NK-92 (cell line): ENCODE results near the gene PREB.
"Not testable (repeated sequence)": the region's sequence is repeated elsewhere in the genome, so short reads cannot be mapped to it uniquely, and the experiment has no call there.

Experiments used
- DNase-seq: peaks from one replicate; lab custom pipeline; 2025; ENCODE audit not compliant: unreplicated experiment; lab: John Stamatoyannopoulos, UW

The PREB gene

DNA sequence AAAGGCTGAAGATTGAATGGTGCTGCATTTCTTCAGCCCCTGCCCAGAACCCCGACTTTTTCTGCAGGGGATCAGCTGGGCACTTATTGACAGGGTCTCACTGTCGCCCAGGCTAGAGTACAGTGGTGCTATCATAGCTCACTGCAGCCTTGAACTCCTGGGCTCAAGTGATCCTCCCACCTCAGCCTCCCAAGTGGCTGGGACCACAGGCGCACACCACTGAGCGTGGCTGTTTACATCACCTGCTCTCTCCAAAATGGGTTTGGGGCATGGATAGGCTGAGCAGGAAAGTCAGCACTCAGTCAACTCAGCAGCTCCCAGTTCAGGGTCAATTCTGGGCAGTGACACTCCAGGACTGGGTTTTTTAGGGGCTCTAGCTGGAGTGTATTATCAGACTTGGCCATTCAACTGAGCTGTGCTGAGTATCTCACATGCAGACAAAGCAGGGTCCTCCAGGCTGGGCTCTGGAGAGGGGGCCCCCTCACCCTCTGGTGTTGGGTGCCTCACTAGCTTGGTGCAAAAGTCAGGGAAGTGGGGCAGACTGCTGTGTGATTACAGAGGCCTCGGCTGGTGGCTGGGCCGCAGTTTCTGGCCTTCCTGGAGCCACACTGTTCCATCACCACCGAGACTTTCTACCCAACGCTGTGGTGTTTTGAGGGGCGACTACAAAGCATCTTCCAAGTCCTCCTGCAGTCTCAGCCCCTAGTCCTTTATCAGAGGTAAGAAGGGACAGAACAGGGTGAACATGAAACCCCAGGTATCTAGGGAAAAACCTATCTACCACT lies 6.4 kb downstream of the PREB start:
- no peak for DNase-seq

DNA sequence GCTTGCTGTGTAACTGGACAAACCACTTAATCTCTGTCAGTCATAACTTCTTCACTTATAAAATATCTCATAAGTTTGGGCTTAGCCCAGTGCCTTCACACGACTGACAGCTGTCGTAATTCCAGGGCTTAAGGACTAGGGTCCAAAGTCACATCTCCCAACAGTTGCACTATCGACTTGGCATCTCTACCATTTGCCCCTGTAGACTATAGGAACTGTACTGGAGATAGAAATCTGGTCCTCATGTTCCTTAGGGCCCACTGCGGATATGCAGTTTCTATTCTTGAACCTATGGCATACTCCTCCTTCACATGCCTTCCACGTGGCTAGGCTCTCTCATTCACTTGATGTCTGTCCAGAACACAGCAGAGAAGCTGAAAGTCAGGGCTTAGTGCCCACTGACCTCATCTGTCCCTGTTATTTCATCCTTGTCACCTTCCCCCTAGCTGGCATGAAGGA lies 8.2 kb downstream of the PREB start:
- DNase-seq = no peak

DNA sequence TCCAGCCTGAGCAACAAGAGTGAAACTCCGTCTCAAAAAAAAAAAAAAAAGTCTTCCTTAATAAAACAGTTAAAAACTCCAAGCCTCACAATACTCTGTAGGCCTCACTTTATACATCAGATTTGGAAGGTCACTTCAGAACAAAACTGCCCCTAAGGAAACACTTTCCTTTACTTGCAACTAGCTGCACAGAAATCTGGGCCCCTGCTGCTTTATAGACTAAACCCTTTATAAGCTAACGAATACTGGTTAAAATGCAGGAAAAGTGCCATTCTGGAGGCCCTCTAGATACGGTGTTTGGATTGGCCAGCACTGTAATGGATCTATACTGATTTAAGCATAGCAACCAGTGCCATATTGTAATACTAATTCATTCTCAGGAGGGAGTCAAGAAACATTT lies 9.3 kb downstream of the PREB start:
- DNase-seq = no peak

DNA sequence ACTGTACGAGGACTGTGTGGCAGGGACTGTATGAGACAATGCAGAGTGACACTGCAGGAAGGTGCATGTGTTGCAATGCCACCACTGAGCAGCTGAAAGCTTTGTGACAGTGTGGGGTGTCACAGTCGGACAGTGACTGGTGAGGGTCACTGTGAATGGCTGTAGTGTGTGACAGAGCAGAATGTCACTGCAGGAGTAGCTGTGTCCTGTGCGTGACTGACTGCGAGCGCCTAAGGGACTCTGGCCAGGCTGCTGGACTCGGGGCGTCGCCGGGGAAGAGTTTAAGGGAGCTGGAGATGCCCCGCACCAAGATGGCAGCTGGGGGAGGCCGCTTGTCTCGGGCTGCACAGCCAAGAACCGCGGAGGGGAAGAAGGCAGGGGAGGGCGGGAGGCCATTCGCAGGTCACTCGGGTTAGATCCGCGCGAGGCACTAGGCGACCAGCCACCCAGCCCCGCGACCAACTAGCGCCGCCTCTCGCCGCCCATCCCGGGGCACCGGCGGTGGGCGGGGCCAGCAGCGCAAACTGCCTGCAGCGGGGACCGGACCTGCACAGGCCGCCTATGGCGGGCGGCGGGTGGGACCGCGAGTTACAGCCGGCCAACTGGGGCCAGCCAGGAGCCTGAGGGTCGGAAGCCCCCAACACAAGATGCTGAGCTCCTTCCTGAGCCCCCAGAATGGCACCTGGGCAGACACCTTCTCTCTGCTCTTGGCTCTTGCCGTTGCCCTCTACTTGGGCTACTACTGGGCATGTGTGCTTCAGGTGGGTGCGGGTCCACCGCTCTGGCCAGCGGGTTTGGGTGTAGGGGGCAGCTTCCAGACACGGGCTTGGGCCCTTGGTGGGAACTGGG lies 10.9 kb downstream of the PREB start, which contains the start of gene ABHD1:
Gene ABHD1, plus strand, starts transcription at position 514 of the 849 bp plus-strand sequence. Its CDS starts 134 bp downstream, at position 648.
- no peak for DNase-seq

DNA sequence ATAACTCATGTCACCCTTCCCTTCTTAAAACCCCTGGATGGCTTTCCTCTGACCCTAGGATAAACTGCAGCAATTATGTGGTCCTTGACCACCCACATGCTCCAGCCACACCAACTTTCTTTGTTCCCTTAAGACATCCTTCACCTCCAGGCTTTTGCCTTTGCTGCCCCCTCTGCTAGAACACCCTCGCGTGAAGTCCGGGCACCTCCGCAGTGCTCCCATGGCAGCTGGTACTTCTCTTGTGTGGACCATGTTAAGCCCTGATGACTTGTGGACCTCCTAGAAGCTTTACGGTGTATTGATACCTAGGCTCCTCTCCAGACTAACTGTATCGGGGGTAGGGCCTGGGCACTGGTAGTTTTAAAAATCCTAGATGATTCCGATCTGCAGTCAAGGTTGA lies 11.6 kb downstream of the PREB start:
- DNase-seq = no peak

DNA sequence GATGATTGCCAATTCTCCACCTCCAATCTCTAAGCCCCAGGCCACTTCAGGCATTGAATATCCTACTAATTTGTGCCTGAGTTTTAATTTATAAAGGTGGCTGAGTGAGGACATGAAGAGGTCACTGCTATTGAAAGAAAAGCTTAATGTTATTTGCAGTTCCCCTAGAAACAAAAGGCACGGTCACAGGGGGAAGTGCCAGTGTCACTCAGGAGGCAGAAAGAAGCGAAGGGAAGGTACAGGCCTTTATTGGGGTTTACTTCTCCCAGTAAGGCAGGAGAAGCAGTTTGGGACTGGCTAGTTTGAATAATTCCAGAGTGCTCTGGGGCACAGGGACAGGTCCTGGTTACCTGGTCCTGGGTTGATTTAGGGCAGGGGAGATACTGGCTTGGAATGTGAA lies 12.5 kb downstream of the PREB start:
- no peak for DNase-seq

DNA sequence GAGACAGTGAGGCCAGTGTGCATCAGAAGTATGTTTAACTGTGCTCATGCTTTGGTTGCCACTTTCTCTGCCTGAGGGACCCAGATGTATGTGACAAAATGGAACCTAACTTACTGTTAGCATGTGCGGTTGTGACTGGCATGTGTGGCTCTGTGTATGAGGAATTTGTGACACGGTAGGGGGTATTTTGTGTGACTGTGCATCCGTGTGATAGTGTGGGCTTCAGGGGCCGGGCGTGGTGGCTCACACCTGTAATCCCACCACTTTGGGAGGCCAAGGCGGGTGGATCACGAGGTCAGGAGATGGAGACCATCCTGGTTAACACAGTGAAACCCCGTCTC lies 15.1 kb downstream of the PREB start:
- DNase-seq = not testable (repeated sequence)

DNA sequence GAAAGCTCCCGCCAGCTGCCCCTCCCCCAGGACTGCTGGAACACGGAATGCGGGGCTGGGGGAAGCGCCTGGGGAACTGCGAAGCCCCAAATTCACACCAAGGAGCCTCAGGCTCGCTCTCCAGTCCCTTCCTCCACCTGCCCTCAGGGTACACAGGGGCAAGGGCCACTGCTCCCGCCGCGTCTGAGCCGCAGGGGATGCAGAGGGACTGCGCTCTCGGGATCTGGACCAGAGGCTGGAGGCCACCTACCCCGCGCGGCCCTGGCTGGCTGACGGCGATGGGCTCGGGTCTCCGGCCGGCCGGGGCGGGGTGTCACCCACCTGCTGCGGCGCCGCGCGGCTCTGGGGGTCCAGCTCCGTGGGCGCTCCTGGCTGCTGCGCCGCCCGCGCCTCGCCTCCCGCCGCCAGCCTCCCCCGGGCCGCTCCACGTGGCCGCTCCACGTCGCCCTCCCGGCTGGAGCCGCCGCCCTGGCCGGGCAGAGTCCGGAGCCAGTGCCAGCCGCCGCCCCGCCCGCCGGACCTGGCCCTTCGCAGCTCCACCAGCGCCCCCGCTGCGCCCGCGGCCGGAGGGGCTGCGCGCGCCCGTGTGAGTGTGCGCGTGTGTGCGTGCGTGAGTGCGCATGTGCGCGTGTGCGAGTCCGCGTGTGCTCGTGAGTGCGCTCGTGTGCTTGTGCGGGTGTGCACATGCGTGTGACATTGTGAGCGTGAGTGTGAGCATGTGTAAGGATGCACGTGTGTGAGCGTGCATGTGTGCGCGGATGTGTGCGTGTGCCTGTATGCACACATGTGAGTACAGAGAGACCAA lies 15.7 kb downstream of the PREB start, which contains the start of gene CGREF1:
Gene CGREF1, minus strand, starts transcription at position 604 of the 805 bp plus-strand sequence. CDS start 14,762 bp downstream, outside the sequence.
- DNase-seq = no peak

DNA sequence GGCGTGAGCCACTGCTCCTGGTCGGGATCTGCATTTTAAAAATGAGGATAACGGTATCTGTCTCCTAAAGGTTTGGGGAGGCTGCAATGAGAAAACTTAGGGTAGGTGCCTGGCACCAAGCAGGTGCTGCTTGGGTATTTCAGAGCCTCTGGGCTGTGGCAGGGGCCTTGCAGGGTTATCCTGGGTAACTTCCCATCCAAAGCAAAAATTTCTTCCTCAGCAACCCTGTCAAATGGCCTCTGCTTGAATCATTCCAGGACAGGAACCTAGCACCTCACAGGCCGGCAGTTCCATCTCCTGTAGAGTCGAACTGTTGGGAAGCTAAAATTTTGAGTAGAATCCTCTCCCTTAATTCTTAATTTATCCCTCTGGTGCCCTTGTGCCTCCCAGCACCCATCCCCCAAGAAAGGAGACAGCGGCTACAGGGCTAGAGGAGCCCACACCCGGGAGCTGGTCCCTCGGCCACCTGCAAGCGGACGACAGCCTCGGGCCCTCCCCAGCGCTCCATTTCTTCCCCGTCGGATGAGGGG lies 16.4 kb downstream of the PREB start:
- no peak for DNase-seq

DNA sequence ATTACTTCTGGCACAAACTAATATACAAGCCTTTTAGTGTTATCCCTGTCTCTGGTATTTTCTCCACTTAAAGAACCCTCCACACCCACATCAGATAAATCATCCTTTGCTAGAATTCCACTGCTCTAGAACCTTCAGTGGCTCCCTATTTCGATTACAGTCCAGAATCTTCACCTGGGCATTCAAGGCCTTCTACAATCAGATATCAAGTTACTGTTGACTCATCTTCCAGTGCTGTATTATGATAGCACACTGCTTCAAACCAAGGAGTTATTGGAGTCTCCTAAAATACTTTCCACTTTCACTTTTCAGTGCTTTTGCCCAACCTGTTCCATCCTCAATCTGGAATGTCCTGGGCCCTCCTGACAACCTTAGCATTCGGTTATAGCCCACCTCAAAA lies 18.9 kb downstream of the PREB start:
- no peak for DNase-seq

DNA sequence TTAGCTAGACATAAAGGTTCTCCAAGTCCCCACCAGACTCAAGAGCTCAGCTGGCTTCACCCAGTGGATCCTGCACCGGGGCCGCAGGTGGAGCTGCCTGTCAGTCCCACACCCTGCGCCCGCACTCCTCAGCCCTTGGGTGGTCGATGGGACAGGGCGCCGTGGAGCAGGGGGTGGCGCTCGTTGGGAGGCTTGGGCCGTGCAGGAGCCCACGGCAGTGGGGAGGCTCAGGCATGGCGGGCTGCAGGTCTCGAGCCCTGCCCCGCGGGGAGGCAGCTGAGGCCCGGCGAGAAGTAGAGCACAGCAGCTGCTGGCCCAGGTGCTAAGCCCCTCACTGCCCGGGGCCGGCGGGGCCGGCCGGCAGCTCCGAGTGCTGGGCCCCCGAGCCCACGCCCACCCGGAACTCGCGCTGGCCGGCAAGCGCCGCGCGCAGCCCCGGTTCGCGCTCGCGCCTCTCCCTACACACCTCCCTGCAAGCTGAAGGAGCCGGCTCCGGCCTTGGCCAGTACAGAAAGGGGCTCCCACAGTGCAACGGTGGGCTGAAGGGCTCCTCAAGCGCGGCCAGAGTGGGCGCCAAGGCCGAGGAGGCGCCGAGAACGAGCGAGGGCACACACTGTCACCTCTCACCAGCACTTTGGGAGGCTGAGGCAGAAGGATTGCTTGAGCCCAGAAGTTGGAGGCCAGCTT lies 22.9 kb downstream of the PREB start:
- DNase-seq = not testable (repeated sequence)

DNA sequence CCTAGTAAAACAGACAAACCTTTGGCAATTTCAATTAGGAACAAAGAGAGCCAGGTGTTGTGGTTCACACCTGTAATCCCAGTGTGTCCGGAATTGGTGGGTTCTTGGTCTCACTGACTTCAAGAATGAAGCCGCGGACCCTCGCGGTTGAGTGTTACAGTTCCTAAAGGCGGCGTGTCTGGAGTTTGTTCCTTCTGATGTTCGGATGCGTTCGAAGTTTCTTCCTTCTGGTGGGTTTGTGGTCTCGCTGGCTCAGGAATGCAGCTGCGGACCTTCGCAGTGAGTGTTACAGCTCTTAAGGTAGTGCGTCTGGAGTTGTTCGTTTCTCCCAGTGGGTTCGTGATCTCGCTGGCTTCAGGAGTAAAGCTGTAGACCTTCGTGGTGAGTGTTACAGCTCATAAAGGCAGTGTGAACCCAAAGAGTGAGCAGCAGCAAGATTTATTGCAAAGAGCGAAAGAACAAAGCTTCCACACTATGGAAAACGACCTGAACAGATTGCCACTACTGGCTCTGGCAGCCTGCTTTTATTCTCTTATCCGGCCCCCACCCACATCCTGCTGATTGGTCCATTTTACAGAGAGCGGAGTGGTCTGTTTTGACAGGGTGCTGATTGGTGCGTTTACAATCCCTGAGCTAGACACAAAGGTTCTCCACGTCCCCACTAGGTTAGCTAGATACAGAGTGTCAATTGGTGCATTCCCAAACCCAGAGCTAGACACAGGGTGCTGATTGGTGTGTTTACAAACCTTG lies 23.7 kb downstream of the PREB start:
- not testable (repeated sequence) for DNase-seq

DNA sequence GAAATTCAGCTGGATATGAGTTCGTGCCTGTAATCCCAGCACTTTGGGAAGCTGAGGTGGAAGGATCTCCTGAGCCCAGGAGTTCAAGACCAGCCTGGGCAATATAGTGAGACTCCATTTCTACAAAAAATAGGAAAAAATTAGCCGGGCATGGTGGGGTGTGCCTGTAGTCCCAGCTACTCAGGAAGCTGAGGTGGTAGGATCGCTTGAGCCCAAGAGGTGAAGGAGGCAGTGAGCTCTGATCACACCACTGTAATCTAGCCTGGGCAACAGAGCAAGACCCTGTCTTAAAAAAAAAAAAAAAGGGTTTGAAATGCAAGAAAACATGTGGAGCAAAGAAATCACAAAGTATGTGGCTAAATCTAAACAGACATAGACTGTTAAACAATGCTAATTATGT lies 25.4 kb downstream of the PREB start:
- DNase-seq = no peak

DNA sequence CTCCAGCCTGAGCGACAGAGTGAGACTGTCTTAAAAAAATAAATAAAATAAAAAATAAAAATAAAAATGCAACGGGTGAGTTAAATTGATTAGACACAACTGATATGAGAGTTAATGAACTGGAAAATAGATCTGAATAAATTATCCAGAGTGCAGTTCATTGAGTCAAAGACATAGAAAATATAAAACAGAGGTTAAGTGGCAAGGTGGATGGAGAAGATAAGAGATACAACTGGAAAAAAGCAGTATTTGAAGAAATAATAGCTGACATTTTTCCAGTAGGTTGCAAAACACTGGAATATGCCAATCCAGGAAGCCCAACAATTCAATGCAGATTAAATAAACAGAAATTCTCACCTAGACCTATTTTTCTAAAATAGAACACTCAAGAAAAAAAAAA lies 26.2 kb downstream of the PREB start:
- DNase-seq = no peak

DNA sequence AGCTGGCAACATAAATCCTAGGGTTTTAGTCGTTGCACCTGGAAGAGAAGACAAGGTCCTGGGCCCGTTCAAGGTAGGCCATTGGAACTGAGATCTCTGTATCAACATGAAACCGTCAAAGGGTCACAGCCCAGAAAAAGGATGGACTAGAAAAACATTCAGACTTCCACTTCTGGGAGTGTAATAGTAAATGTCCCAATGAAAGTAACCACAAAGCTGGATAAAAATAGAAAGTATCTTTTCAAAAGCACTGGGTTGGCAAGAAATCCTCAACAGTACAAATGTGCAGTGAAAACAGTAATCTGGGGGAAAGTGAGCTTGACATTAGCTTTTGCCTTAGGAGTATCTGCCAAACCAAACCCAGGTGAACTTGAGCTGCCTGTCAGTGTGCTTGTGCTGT lies 28.5 kb downstream of the PREB start:
- no peak for DNase-seq

DNA sequence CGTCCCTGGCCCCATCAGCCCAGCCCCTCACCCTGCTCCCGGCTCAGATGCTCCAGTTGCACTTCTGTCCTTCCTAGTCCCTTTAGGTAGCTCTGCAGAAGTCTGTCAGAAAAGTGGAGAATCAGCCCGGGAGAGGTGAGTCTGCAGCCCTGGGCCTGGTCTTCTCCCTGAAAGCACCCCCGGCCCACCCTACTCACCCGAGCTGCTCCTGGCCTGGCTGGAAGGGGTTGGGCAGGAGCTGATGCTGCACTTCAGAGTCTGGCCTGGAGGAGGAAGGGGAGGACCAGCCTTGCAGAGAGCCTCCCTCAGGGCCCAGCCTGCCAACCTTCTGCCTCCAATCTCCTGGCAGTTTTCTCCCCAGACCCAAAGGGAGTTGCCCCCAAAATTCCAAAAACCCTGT lies 32.1 kb downstream of the PREB start:
- no peak for DNase-seq

DNA sequence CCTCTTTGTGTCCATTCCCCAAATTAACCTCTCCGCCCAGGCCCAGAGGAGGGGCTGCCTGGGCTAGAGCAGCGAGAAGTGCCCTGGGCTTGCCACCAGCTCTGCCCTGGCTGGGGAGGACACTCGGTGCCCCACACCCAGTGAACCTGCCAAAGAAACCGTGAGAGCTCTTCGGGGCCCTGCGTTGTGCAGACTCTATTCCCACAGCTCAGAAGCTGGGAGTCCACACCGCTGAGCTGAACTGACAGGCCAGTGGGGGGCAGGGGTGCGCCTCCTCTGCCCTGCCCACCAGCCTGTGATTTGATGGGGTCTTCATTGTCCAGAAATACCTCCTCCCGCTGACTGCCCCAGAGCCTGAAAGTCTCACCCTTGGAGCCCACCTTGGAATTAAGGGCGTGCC lies 34.4 kb downstream of the PREB start:
- DNase-seq = no peak

DNA sequence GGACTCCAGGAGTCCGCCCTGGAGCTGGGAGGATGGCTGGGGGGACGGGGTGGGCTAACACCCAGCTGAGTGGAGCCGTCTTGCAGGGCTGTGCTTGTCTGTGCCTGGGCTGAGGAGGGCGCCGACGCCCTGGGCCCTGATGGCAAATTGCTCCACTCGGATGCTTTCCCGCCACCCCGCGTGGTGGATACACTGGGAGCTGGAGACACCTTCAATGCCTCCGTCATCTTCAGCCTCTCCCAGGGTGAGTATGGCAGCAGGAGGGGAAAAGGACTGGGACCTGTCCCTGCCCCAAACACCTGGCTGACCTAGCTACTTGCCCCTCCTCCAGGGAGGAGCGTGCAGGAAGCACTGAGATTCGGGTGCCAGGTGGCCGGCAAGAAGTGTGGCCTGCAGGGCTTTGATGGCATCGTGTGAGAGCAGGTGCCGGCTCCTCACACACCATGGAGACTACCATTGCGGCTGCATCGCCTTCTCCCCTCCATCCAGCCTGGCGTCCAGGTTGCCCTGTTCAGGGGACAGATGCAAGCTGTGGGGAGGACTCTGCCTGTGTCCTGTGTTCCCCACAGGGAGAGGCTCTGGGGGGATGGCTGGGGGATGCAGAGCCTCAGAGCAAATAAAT lies 35.0 kb downstream of the PREB start:
- no peak for DNase-seq

DNA sequence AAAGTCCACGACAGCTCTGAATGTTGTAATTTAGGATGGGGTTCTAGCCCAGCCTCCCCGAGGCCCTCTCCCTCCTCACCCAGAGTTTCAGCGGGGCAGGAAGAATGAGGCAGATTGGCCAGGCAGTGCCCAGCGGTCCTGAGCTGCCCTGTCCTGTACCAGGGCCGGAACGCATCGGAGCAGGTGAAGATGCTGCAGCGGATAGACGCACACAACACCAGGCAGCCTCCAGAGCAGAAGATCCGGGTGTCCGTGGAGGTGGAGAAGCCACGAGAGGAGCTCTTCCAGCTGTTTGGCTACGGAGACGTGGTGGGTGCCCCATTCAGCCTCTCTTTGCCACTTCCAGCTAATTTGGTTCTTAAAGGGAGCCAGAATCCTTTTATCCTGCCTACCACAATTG lies 37.1 kb downstream of the PREB start:
- DNase-seq = no peak
